ENCODE data around the gene DAP3.
"Not testable (repeated sequence)": the region's sequence is repeated elsewhere in the genome, so short reads cannot be mapped to it uniquely, and the experiment has no call there.

DAP3 gene

DNA sequence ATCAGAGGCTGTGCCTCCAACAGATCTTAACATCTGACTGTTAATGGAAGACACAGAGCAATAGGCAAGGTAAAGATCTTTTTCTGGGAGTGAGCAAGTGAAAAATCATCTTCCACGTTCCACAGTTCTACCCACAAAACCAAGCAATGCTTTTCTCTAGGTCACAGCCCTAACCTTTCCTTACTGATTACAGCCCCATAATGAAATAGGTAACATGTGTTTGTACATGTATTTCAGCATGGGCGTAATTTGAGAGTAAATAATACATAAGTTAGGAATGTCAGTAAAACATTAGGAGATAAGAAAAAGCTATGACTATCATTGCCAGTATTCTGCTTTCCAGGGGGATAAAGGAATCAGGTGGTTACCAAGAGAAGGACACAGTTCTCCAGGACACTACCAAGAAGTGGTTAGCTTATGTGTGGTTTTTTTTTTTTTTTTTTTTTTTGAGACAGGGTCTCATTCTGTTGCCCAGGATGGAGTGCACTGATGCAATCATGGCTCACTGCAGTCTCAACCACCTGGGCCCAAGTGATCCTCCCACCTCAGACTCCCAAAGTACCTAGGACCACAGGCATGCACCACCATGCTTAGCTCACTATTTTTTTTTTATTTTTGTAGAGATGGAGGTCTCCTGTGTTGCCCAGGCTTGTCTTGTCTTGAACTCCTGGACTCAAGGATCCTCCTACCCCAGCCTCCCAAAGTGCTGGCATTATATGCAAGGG, 72.0 kb downstream of the DAP3 start:
- H3K4me3 ChIP-seq (ENCODE audit: low read depth in 1 of 2, low read length in 2 of 2) = no peak overlapping the region
- no peak overlapping the region for H2AFZ ChIP-seq (ENCODE audit: low read depth, low read length)
- H3K9ac ChIP-seq (ENCODE audit: low read depth, low read length) = no peak overlapping the region
- no peaks in the 10 kb centered on the region for H3K27me3 ChIP-seq (ENCODE audit: insufficient read depth, low read length, poor library complexity)
- no peaks in the 10 kb centered on the region for H3K4me1 ChIP-seq (ENCODE audit: insufficient read depth, low read length)
- TF ChIP-seq EZH2 (IDR thresholded peaks at IDR 0.05; ENCODE audit: borderline replicate concordance, low read depth, low read length, severe bottlenecking) = no peak
- TF ChIP-seq, protein P1, sequence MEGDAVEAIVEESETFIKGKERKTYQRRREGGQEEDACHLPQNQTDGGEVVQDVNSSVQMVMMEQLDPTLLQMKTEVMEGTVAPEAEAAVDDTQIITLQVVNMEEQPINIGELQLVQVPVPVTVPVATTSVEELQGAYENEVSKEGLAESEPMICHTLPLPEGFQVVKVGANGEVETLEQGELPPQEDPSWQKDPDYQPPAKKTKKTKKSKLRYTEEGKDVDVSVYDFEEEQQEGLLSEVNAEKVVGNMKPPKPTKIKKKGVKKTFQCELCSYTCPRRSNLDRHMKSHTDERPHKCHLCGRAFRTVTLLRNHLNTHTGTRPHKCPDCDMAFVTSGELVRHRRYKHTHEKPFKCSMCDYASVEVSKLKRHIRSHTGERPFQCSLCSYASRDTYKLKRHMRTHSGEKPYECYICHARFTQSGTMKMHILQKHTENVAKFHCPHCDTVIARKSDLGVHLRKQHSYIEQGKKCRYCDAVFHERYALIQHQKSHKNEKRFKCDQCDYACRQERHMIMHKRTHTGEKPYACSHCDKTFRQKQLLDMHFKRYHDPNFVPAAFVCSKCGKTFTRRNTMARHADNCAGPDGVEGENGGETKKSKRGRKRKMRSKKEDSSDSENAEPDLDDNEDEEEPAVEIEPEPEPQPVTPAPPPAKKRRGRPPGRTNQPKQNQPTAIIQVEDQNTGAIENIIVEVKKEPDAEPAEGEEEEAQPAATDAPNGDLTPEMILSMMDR (IDR thresholded peaks at IDR 0.05; ENCODE audit: borderline replicate concordance, extremely low read depth, low read length, poor library complexity, severe bottlenecking) = no peak
- no peaks in the 10 kb centered on the region for H3K9me3 ChIP-seq (ENCODE audit: insufficient read depth, low read length, severe bottlenecking)
- ATAC-seq (ENCODE audit: insufficient read depth, low read depth) = no peak
- H3K27ac ChIP-seq (ENCODE audit: low read length) = no peak overlapping the region
- H4K20me1 ChIP-seq (ENCODE audit: insufficient read depth, low read length) = no peaks in the 10 kb centered on the region
- no peak overlapping the region for H3K4me2 ChIP-seq (ENCODE audit: insufficient read depth, low read length)
- no peak for DNase-seq
- H3K36me3 ChIP-seq (ENCODE audit: insufficient read depth, low read length) = peaks cover 73% of the 10 kb centered on the region
- H3K79me2 ChIP-seq (ENCODE audit: insufficient read depth, low read length) = no peaks in the 10 kb centered on the region

DNA sequence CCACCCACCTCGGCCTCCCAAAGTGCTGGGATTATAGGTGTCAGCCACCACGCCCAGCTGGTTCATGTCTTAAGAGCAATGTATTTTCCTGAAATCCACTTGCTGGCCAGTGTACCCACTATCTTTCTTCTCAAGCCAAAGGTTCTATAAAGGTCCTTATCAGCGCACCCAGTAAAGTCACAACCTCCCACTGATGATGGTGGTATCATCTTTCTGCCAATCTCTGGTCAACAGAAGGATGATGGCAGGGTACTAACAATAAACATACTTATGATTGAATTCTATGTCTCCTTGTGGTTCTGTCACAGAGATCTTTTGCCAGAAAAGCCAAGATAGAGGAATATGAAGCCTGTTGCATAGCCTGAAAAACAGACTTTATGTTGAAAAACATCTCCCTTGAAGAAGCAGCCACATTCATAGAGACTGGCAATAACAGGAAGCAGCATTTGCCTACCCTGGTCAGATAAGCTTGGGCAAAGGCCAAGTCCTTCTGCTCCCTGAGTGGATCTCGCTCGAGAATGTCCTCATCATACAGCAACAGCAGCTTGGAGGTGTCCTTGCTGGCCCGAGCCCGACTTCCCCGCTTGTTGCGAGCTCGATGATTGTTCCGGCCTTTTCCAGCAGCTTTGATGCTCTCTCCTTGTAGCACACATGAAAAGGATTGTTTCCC, 73.0 kb downstream of the DAP3 start:
- Histone ChIP-seq H3K27me3 (ENCODE audit: insufficient read depth, low read length, poor library complexity) (no peaks in the 10 kb centered on the region), H2AFZ (ENCODE audit: low read depth, low read length) (no peak overlapping the region), H3K79me2 (ENCODE audit: insufficient read depth, low read length) (no peaks in the 10 kb centered on the region), H3K36me3 (ENCODE audit: insufficient read depth, low read length) (peaks cover 74% of the 10 kb centered on the region), H3K9me3 (ENCODE audit: insufficient read depth, low read length, severe bottlenecking) (no peaks in the 10 kb centered on the region), H4K20me1 (ENCODE audit: insufficient read depth, low read length) (no peaks in the 10 kb centered on the region), H3K4me3 (ENCODE audit: low read depth in 1 of 2, low read length in 2 of 2) (no peak overlapping the region), H3K9ac (ENCODE audit: low read depth, low read length) (no peak overlapping the region), H3K4me1 (ENCODE audit: insufficient read depth, low read length) (no peaks in the 10 kb centered on the region), H3K4me2 (ENCODE audit: insufficient read depth, low read length) (no peak overlapping the region), H3K27ac (ENCODE audit: low read length) (no peak overlapping the region)
- no peak for DNase-seq
- ATAC-seq (ENCODE audit: insufficient read depth, low read depth) = no peak
- TF ChIP-seq, protein P1 (IDR thresholded peaks at IDR 0.05; ENCODE audit: borderline replicate concordance, extremely low read depth, low read length, poor library complexity, severe bottlenecking) = no peak
- TF ChIP-seq EZH2 (IDR thresholded peaks at IDR 0.05; ENCODE audit: borderline replicate concordance, low read depth, low read length, severe bottlenecking) = no peak

DNA sequence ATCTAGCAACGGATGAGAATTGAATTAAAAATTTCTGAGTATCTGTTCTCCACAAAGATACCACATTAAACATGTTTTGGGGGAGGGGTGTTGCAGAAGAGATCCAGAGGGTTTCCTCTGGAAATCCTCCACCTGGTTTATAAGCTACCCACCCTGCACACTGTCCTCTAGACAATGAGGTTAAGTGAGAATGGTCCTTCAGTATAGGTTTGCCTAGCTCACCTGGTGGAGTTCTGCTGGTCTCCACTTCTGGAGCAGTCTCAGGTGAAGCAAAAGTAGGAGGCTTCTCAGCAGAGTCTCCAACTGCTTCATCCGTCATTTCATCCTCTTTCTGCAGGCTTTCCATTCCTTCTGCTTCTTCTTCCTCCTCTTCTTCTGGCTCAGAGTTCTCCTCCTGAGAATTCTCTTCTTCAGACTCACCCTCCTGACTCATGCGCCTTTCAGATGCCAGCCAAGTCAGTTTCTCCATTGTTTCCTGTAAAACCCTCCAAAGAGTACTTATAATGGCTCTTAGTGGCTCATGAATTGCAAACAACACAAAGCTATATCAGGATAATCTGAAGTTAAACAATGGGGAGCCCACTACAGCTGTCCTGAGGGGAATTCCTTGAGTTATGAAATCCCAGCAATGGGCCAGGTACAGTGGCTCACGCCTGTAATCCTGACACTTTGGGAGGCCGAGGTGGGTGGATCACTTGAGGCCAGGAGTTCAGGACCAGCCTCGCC, 74.4 kb downstream of the DAP3 start:
- not testable (repeated sequence) for H3K4me2 ChIP-seq (ENCODE audit: insufficient read depth, low read length); DNase-seq; ATAC-seq (ENCODE audit: insufficient read depth, low read depth); H3K9me3 ChIP-seq (ENCODE audit: insufficient read depth, low read length, severe bottlenecking); H3K27ac ChIP-seq (ENCODE audit: low read length); H3K27me3 ChIP-seq (ENCODE audit: insufficient read depth, low read length, poor library complexity); H2AFZ ChIP-seq (ENCODE audit: low read depth, low read length); H4K20me1 ChIP-seq (ENCODE audit: insufficient read depth, low read length); H3K4me3 ChIP-seq (ENCODE audit: low read depth in 1 of 2, low read length in 2 of 2); H3K79me2 ChIP-seq (ENCODE audit: insufficient read depth, low read length); H3K9ac ChIP-seq (ENCODE audit: low read depth, low read length); H3K4me1 ChIP-seq (ENCODE audit: insufficient read depth, low read length)
- peaks cover 77% of the 10 kb centered on the region for H3K36me3 ChIP-seq (ENCODE audit: insufficient read depth, low read length)

DNA sequence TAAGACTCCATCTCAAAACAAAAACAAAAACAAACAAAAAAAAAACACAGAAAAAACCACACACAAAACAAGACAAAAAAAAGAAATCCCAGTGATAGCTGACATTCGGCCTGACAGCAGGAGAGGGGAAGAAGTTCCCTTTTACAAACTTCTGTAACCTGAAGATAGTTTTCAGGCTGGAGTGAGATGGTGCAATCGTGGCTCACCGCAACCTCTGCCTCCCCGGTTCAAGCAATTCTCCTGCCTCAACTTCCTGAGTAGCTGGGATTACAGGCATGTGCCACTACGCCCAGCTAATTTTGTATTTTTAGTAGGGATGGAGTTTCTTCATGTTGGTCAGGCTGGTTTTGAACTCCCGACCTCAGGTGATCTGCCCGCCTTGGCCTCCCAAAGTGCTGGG, 75.1 kb downstream of the DAP3 start:
- not testable (repeated sequence) for H3K4me1 ChIP-seq (ENCODE audit: insufficient read depth, low read length); DNase-seq; H3K79me2 ChIP-seq (ENCODE audit: insufficient read depth, low read length); H3K4me3 ChIP-seq (ENCODE audit: low read depth in 1 of 2, low read length in 2 of 2); ATAC-seq (ENCODE audit: insufficient read depth, low read depth); H3K9me3 ChIP-seq (ENCODE audit: insufficient read depth, low read length, severe bottlenecking); H3K27me3 ChIP-seq (ENCODE audit: insufficient read depth, low read length, poor library complexity); H4K20me1 ChIP-seq (ENCODE audit: insufficient read depth, low read length); H2AFZ ChIP-seq (ENCODE audit: low read depth, low read length); H3K4me2 ChIP-seq (ENCODE audit: insufficient read depth, low read length); H3K9ac ChIP-seq (ENCODE audit: low read depth, low read length); H3K27ac ChIP-seq (ENCODE audit: low read length)
- H3K36me3 ChIP-seq (ENCODE audit: insufficient read depth, low read length) = peaks cover 75% of the 10 kb centered on the region

DNA sequence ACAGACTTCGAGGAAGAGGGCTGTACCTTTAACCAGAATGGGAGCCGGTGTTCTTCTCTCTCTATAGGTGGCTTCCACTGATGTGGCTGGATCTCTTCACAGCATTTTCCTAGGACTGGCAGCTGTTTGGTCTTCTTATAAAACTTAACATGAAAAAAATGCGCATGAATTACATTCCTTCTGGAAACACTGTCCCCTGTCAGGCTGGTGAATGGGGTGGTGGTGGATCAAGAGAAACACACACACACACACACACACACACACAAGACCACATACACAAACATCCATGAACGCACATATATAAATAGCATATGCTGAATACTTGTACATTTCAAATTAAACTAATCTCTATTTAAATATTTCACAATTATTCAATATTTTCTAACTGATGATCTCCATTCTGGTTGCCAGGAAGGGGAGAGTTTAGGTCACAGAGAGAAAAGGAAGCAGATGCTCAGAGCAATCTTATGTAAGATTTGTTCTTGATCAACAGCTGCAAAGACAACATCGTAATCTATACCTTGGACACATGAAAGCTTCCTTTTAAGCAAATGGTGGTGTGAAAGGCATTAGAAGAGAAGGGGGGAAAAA, 78.6 kb downstream of the DAP3 start:
- H3K4me1 ChIP-seq (ENCODE audit: insufficient read depth, low read length); H3K9ac ChIP-seq (ENCODE audit: low read depth, low read length); H3K4me3 ChIP-seq (ENCODE audit: low read depth in 1 of 2, low read length in 2 of 2); H2AFZ ChIP-seq (ENCODE audit: low read depth, low read length); H3K4me2 ChIP-seq (ENCODE audit: insufficient read depth, low read length); H3K27ac ChIP-seq (ENCODE audit: low read length); H3K9me3 ChIP-seq (ENCODE audit: insufficient read depth, low read length, severe bottlenecking); H4K20me1 ChIP-seq (ENCODE audit: insufficient read depth, low read length); DNase-seq; H3K27me3 ChIP-seq (ENCODE audit: insufficient read depth, low read length, poor library complexity); ATAC-seq (ENCODE audit: insufficient read depth, low read depth); H3K79me2 ChIP-seq (ENCODE audit: insufficient read depth, low read length): not testable (repeated sequence)
- H3K36me3 ChIP-seq (ENCODE audit: insufficient read depth, low read length) = peaks cover 83% of the 10 kb centered on the region

All from DND-41 (cell line).